Cerebellar nuclear complex (tissue), 1 donor: Measurements from ENCODE around the gene P2RX1.
"Not testable (repeated sequence)": the region's sequence is repeated elsewhere in the genome, so short reads cannot be mapped to it uniquely, and the experiment has no call there.

Experiments
- DNase-seq, 2 experiments: peaks; one replicate each; lab custom pipeline; 2025; lab: John Stamatoyannopoulos, UW

Gene P2RX1

GRCh38 chr17:3857261-3858105 is 58.8 kb downstream of the P2RX1 start:
- DNase-seq: no peak

GRCh38 chr17:3854204-3854603 is 62.1 kb downstream of the P2RX1 start:
- not testable (repeated sequence) for DNase-seq

GRCh38 chr17:3852561-3852960 is 63.7 kb downstream of the P2RX1 start:
- DNase-seq: no peak

GRCh38 chr17:3851461-3852100 is 64.7 kb downstream of the P2RX1 start:
- no peak for DNase-seq

GRCh38 chr17:3848229-3848835 is 67.9 kb downstream of the P2RX1 start:
- no peak for DNase-seq

GRCh38 chr17:3847165-3847670 is 69.0 kb downstream of the P2RX1 start:
- no peak for DNase-seq
